ENCODE measurements around the gene MRPS25. TPM values are rescaled to one million over a fixed set of nuclear protein-coding genes. Genes with fewer than 3 reads are reported as not detected.

The MRPS25 gene
- polyA plus RNA-seq, 3 donors: 23.7 to 60.7 (median 24.6) TPM

GRCh38 chr3:15011174-15011573 is 53.9 kb downstream of the MRPS25 start:
- H3K27me3 ChIP-seq (ENCODE audit: control insufficient read depth in 2 of 2, insufficient read depth in 2 of 2, low read length in 2 of 2): no peaks in the 10 kb centered on the region
- 90% methylated on average over 4 of the region's 5 CpGs for WGBS (ENCODE audit: insufficient coverage)
- H3K4me1 ChIP-seq (ENCODE audit: control insufficient read depth in 1 of 2, insufficient read depth in 2 of 2, low read length in 2 of 2): no peaks in the 10 kb centered on the region
- Mint-ChIP-seq H3K9me3 (no peaks in the 10 kb centered on the region), H3K36me3 (peaks cover 76 to 96% of the 10 kb centered on the region in 2 donors), H3K27me3 (ENCODE audit: low read depth in 3 of 3) (no peaks in the 10 kb centered on the region), H3K4me1 (no peaks in the 10 kb centered on the region), H3K27ac (peak overlapping the region in 1 of 7 donors; percentile 51), H3K4me3 (no peak overlapping the region)
- H3K36me3 ChIP-seq (replicated peaks in 1 of 2; ENCODE audit: control insufficient read depth in 1 of 2, insufficient read depth in 2 of 2, low read length in 2 of 2): peaks cover 76 to 96% of the 10 kb centered on the region in 2 donors
- H3K27ac ChIP-seq (ENCODE audit: low read depth in 1 of 2, low read length in 2 of 2): peak overlapping the region in 1 of 2 donors; percentile 6
- H3K4me2 ChIP-seq (replicated peaks; ENCODE audit: extremely low read depth, low read length, poor library complexity, severe bottlenecking): no peak overlapping the region
- H4K20me1 ChIP-seq (ENCODE audit: insufficient read depth, low read length): no peaks in the 10 kb centered on the region
- no peaks in the 10 kb centered on the region for H3K79me2 ChIP-seq (ENCODE audit: insufficient read depth, low read length)
- H3K9me3 ChIP-seq (replicated peaks in 1 of 2; ENCODE audit: control insufficient read depth in 1 of 2, insufficient read depth in 1 of 2, low read length in 2 of 2): no peaks in the 10 kb centered on the region
- H2AFZ ChIP-seq (ENCODE audit: insufficient read depth, low read depth, low read length, poor library complexity, severe bottlenecking): no peak overlapping the region
- no peak overlapping the region for H3K4me3 ChIP-seq (replicated peaks in 1 of 3; ENCODE audit: low read depth in 2 of 3, low read length in 3 of 3)
- intact Hi-C loops (cut with micrococcal nuclease): no loop called here
- DNase-seq: no peak
- no peak overlapping the region for H3K9ac ChIP-seq (ENCODE audit: insufficient read depth, low read length, poor library complexity, severe bottlenecking)
- no peak for TF ChIP-seq CTCF (IDR thresholded peaks at IDR 0.05)

GRCh38 chr3:15010664-15011063 is 54.5 kb downstream of the MRPS25 start:
- H3K4me2 ChIP-seq (replicated peaks; ENCODE audit: extremely low read depth, low read length, poor library complexity, severe bottlenecking): no peak overlapping the region
- H3K36me3 Mint-ChIP-seq: peaks cover 72 to 93% of the 10 kb centered on the region in 2 donors
- H3K9me3 Mint-ChIP-seq: no peaks in the 10 kb centered on the region
- TF ChIP-seq CTCF (IDR thresholded peaks at IDR 0.05): no peak
- H3K27ac ChIP-seq (ENCODE audit: low read depth in 1 of 2, low read length in 2 of 2): no peak overlapping the region
- no peaks in the 10 kb centered on the region for H3K79me2 ChIP-seq (ENCODE audit: insufficient read depth, low read length)
- WGBS (ENCODE audit: insufficient coverage): no CpG with 5 or more reads among the region's 1 CpG
- no peaks in the 10 kb centered on the region for H3K4me1 ChIP-seq (ENCODE audit: control insufficient read depth in 1 of 2, insufficient read depth in 2 of 2, low read length in 2 of 2)
- no peaks in the 10 kb centered on the region for H3K27me3 Mint-ChIP-seq (ENCODE audit: low read depth in 3 of 3)
- H3K27me3 ChIP-seq (ENCODE audit: control insufficient read depth in 2 of 2, insufficient read depth in 2 of 2, low read length in 2 of 2): no peaks in the 10 kb centered on the region
- H3K9ac ChIP-seq (ENCODE audit: insufficient read depth, low read length, poor library complexity, severe bottlenecking): no peak overlapping the region
- no peaks in the 10 kb centered on the region for H3K4me1 Mint-ChIP-seq
- H2AFZ ChIP-seq (ENCODE audit: insufficient read depth, low read depth, low read length, poor library complexity, severe bottlenecking): no peak overlapping the region
- peaks cover 74 to 96% of the 10 kb centered on the region in 2 donors for H3K36me3 ChIP-seq (replicated peaks in 1 of 2; ENCODE audit: control insufficient read depth in 1 of 2, insufficient read depth in 2 of 2, low read length in 2 of 2)
- peak overlapping the region in 2 of 7 donors; percentile 18 to 61 for H3K27ac Mint-ChIP-seq
- DNase-seq: no peak
- H3K9me3 ChIP-seq (replicated peaks in 1 of 2; ENCODE audit: control insufficient read depth in 1 of 2, insufficient read depth in 1 of 2, low read length in 2 of 2): no peaks in the 10 kb centered on the region
- no peak overlapping the region for H3K4me3 Mint-ChIP-seq
- H4K20me1 ChIP-seq (ENCODE audit: insufficient read depth, low read length): no peaks in the 10 kb centered on the region
- intact Hi-C loops (cut with micrococcal nuclease): no loop called here
- no peak overlapping the region for H3K4me3 ChIP-seq (replicated peaks in 1 of 3; ENCODE audit: low read depth in 2 of 3, low read length in 3 of 3)

All from CD14-positive monocyte (primary cell).